GM04504 (cell line): Measurements from ENCODE around the gene RDH8.

Experiments used
- DNase-seq: peaks from one replicate; pipeline ENCODE4 v3.0.0-alpha.2; 2012; ENCODE audit warnings: low read depth

The RDH8 gene, protein sequence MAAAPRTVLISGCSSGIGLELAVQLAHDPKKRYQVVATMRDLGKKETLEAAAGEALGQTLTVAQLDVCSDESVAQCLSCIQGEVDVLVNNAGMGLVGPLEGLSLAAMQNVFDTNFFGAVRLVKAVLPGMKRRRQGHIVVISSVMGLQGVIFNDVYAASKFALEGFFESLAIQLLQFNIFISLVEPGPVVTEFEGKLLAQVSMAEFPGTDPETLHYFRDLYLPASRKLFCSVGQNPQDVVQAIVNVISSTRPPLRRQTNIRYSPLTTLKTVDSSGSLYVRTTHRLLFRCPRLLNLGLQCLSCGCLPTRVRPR

GRCh38 chr19:10013316-10013715, at the start of gene RDH8:
Gene RDH8 (plus strand): TSS chr19:10013483. CDS start chr19:10013498, 15 bp downstream.
- DNase-seq = no peak

DNA sequence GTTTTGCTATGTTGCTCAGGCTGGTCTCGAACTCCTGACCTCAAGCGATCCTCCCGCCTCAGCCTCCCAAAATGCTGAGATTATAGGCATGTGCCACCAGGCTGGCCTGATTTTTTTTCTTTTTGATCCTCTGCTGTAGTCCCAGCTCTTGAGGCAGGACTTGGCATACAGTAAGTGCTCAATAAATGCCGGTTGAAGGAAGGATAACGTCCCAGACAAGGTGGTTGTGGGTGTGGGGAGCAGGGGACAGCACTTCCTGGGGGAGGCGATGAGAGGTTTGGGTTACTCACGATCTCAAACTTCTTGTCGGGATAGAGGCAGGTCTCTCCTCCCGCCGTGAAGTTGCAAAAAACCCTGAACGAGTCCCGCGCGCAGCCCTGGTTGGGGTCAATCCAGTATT, 47.3 kb upstream of the RDH8 start:
- no peak for DNase-seq

DNA sequence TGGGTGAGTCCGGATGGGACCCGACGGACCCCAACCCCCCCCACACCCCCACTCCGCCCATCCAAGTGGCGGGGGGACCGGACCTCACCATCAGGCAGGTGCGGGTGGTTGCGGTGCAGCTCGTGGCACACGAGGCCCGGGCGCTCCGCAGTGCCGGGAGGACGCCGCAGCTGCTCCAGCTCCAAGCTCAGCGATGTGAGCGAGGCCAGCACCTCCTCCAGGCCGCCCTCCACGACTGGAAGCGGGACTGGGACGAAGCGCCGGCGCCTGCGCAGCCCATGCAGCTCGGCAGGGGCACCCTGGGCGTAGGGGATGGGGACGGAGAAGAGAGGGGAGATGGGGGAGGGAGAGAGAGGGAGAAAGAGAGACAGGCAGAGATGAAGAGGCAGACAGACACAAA, 46.8 kb upstream of the RDH8 start:
- DNase-seq = no peak

DNA sequence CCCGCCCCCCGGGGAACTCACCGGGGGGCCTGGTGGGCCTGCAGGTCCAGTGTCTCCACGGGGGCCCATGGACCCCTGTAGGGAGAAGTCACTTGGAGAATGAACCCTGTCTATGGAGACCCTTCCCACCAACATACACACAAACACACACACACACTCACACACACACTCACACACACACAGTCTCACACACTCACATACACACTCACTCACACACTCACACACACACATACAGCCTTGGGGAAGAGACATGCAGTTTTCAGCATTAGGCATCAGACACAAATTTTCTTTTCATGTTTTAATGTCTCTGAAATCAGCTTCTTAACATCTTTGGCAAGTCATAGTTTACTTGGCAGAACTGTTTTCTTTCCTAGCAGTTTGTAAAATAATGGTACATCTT, 46.0 kb upstream of the RDH8 start:
- no peak for DNase-seq

DNA sequence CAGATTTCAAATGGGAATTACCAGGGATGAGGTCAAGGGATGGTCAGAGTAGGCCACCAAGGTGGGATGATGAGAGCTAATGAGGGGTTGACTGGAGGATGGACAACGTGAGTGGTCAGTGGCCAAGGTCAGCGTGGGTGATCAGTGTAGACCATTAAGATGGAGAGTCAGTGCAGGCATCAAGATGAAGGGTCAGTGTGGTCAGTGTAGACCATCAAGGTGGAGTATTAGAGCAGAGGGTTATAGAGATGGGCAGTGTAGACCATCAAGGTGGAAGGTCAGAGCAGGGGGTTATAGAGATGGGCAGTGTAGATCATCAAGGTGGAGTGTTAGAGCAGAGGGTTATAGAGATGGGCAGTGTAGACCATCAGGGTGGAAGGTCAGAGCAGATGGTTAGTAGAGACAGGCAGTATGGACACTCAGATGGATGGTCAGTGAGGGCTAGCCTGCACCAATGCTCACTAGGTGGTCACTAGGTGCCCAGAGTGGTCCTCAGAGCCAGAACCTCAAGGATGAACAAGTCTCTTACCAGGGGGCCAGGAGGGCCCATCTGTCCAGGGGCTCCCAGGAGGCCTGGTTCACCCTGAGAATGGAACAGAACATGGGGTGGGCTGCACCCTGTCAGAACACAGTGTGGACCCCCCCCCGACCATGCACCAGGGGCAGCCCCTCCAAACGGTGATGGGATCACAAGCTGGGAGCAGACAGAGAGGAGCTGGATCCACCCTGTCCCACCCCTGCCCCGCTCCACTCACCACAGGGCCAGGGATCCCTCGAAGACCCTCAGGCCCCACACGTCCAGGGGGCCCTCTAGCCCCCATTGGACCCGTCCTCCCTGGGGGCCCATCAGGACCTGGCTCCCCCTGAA, 44.2 kb upstream of the RDH8 start:
- DNase-seq = no peak

DNA sequence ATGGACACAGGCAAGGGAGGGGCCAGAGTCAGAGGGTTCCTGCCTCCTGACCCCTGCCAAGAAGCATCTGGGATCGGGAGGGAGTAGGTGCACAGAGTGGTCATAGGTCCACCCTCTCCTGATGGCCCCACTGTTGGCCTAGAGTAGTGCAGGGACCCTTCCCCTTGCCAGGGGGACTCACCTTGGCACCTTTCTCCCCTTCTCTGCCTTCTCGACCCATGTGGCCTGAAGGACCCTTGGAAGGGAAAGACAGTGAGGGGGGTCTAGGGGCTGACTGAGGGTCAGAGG, 43.7 kb upstream of the RDH8 start:
- DNase-seq = no peak

- no peak for DNase-seq
These were observed 42.8 kb upstream of the RDH8 start for GRCh38 chr19:9970481-9970880.

DNA sequence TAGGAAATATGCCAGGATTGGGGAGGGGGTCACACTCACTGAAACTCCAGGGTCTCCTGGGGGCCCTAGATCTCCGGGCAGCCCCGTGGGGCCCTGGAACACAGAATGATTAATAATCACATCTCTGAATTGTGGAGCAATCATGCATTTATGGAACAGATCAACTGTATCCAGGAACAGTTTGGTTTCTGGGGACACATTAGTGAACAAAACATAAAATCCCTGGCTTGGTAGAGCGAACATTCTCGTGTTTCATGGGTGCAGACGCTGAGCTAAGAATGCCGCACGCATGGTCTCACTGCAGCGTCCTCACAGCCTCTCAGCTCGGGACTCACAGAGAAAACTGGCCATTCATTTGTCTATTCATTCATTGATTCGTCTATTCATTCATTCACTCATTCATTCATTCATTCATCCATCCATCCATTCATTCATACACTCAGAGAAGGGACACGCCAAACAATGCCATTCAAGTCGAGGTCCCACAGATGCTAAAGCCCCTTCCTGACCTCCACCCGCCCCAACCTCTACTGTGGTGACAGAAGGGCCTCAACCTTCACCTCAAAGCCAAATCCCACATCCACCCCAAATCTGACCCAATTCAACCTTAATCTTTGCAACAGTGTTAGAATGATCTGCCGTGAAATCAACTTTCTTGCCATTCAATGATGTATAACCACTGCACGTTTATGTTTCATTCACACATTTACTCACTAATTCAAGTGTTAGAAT, 42.0 kb upstream of the RDH8 start:
- DNase-seq = no peak

DNA sequence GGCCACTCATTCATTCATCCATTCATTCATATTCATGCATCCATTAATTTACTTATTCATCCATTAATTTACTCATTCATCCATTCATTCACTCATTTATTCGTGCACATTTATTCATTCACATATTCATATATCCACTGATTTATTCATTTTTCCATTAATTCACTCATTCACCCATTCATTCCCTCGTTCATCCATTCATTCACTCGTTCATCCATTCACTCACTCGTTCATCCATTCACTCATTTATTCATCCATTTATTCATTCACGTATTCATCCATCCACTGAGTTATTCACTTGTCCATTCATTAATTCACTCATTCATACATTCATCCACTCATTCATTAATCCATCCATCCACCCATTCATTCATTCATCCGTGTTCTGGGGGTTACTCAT, 41.2 kb upstream of the RDH8 start:
- no peak for DNase-seq

- DNase-seq = no peak
These were observed 31.6 kb upstream of the RDH8 start for GRCh38 chr19:9981406-9982260.

GRCh38 chr19:9986787-9987281, 26.4 kb upstream of the RDH8 start:
- peak; percentile 53 for DNase-seq

DNA sequence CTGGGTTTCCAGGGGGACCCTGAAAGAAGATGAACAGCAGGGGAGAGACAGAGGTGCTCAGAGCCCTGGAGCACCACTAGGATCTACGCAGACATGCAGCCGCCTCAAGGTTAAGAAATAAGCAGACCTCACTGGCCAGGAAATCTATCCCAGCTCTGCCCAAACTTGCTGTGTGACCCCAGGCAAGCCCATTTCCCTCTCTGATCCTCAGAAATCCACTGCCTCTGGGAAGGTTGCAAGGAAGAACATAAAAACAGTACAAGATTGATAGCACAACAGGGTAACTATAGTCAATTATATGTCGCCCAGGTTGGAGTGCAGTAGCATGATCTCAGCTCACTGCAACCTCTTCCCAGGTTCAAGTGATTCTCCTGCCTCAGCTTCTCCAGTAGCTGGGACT, 23.8 kb upstream of the RDH8 start:
- no peak for DNase-seq

DNA sequence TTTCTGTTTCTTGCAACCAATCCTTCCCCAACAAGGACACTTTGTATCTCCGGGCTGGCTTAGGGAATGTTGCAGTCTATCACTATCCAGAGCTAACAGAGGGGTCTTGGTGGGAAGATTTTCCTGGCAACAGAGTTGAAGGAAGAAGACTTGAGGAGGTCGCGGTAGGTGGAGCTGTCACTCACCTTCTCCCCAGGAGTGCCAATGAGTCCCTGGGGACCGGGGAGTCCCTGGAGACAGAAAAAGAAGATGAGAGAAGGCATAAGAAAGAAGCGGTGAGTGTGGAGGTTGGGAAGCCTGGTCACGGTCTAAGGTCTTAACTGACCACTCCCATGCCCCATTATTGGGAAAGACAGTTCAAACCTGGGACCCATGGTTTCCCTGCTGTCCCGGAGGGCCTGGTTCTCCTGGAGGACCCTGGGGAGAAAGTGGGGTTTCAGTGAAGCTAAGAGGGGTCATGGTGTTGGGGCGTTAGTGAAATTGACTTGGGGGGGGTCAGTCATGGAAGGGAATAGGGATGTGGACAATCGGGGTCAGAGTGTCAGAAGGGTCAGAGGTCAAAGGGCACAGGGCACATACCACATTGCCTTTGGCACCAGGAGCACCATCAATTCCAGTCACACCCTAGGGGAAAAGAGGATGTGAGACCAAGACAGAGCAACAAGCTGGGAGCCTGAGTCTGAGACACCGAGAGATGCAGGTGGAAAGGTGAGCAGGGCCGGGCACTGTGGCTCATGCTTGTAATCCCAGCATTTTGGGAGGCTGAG, 21.7 kb upstream of the RDH8 start:
- no peak for DNase-seq

GRCh38 chr19:9995084-9995483, 18.2 kb upstream of the RDH8 start:
- DNase-seq = no peak

GRCh38 chr19:9995999-9996398, 17.3 kb upstream of the RDH8 start:
- DNase-seq = no peak

DNA sequence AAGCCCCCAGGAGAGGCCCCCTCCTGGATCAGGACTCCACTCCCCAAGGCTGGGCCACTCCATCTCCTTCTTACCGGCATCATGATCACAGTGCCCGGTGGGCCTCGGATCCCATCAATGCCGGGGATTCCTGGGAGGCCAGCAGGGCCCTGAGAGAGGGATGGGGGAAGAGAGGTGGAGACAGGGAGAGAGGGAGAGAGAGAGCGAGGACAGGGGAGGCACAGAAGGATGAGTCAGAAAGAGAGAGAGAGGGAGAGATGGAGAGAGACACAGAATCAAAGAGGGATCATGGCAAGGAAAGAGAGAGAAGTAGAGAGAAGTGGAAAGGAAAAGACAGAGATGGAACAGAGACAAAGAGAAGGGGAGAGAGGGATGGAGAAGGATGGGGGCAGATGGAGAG, 16.7 kb upstream of the RDH8 start:
- DNase-seq = no peak

- DNase-seq = peak; percentile 54
These were observed 13.0 kb upstream of the RDH8 start for GRCh38 chr19:10000171-10000826.

GRCh38 chr19:10001899-10002298, 11.4 kb upstream of the RDH8 start:
- peak; percentile 11 for DNase-seq

DNA sequence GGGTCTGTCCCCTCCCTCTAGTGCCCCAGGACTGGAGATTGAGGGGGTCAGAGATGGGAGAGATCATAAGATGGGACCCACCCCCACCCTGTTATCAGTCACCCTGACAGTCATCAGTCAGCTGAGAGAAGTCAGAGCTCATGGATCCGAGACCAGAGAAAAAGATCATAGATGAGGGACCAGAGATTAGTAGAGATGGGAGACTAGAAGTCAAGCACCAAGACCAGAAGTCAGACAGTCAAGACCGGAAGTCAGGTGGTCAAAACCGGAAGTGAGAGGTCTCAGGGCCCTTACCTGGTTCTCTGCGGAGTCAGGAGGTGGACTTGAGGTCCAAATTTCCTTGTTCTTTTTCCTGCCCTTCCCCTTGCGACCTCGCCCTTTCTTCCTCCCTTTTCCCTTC, 10.0 kb upstream of the RDH8 start:
- no peak for DNase-seq

- no peak for DNase-seq
These were observed 8.7 kb upstream of the RDH8 start for GRCh38 chr19:10004617-10005016.
